Activated CD4-positive, alpha-beta T cell treated with anti-CD3 and anti-CD28 coated beads, Interleukin-2, Interleukin-6, amounts not matched to agents 100 ng/mL and 50 ng/mL, durations not matched to agents 16 hours and 8 hours (primary cell): Measurements from ENCODE around the gene GKN1.
"Not testable (repeated sequence)": the region's sequence is repeated elsewhere in the genome, so short reads cannot be mapped to it uniquely, and the experiment has no call there.

ENCODE experiments used
- DNase-seq: peaks from one replicate; pipeline ENCODE4 v3.0.0-alpha.2; 2020

Gene GKN1

DNA sequence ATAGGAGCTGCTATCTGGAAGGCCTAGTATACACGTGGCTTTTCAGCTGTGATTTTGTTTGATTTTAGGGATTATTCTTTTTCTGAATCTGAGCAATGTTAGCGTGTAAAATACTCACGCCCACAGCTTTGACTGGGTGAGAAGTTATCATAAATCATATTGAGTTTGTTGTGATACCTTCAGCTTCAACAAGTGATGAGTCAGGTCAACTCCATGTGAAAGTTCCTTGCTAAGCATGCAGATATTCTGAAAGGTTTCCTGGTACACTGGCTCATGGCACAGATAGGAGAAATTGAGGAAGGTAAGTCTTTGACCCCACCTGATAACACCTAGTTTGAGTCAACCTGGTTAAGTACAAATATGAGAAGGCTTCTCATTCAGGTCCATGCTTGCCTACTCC lies at the start of gene GKN1:
Gene GKN1, plus strand, starts transcription at position 386 of the 400 bp plus-strand sequence. CDS start 42 bp downstream, outside the sequence.
- DNase-seq = no peak

DNA sequence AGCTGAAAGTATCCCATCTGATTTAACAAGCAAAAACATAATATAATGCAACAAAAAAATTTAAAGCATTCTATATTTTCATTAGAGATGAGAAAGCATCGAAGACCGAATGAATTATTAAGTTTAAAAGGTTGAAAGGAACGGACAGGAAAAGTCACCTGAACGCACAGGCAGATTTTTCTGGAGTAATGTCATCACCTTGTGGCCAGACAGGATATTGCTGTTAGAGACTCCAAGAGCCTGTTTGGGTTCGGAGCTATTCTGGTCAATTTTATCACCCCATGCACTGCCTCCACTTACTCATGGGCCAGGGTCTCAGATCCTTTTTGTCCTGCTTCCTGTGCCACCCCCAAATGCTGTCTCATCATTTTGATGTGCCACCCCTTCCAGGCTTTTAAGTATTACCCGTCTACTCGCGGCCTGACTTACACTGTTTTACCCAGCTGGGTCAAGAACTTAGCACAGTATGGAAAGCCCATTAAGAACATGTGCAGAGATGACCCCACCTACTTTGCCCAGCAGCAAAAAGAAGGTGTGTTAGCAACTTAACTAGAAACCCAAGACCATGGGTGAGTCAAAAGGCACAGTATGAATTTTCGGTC lies 49.0 kb upstream of the GKN1 start:
- DNase-seq = peak; percentile 73

DNA sequence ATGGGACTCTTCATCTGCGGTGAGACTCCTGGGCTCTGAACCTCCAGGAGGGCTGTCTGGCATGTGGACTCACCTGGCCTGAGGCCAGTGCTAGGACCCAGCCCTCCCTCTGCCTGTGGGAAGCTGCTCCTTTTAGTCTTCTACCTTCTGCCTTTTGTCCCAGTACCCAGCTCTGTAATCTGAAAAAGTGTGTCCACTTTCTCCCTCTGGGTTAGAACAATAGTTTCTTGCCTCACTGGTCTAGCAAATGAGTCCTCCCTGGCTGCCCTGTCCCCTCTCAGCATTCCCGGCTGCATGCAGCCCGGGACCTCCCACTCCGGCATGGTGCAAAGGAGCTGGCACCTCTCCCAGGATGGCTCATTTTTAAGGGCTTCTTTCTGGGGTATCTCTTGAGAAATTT lies 47.6 kb upstream of the GKN1 start:
- no peak for DNase-seq

DNA sequence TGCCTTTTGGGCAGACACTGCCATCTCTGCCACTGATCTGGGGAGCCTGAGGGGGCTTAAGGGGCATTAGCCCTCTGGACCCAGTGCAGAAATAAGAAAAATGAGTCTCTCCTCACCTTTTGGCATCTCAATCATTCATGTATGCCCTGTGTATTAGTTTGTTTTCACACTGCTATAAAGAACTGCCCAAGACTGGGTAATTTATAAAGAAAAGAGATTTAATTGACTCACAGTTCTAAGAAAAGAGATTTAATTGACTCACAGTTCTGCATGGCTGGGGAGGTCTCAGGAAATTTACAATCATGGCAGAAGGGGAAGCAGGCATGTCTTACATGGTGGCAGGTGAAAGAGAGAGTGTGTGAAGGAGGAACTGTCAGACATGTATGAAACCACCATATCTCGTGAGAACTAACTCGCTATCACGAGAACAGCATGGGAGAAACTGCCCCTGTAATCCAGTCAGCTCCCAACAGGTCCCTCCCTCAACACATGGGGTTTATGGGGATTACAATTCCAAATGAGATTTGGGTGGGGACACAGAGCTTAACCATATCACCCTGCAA lies 43.2 kb upstream of the GKN1 start:
- no peak for DNase-seq

GRCh38 chr2:68931799-68932198 lies 42.6 kb upstream of the GKN1 start:
- DNase-seq = no peak

- DNase-seq = no peak
Measured at GRCh38 chr2:68932402-68932801, 42.0 kb upstream of the GKN1 start.

DNA sequence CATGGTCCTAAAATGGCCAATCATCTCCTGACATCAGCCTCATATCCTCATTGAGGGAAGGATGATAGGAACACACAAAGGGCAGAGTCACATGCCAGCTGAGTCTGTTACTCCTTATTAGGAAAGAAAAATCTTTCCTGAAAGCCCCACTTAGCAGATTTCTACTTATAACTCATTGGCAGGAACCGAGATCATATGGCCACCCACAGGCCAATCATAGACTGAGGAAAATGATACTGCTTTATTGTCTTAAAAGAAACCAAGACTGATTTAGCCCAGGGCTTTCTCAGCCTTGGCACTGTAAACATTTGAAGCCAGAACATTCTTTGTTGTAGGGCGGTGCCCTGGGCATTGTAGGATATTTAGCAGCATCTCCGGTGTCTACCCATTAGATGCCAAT lies 40.4 kb upstream of the GKN1 start:
- no peak for DNase-seq

- no peak for DNase-seq
Measured at GRCh38 chr2:68935471-68935870, 39.0 kb upstream of the GKN1 start.

- no peak for DNase-seq
Measured at GRCh38 chr2:68936427-68936826, 38.0 kb upstream of the GKN1 start.

DNA sequence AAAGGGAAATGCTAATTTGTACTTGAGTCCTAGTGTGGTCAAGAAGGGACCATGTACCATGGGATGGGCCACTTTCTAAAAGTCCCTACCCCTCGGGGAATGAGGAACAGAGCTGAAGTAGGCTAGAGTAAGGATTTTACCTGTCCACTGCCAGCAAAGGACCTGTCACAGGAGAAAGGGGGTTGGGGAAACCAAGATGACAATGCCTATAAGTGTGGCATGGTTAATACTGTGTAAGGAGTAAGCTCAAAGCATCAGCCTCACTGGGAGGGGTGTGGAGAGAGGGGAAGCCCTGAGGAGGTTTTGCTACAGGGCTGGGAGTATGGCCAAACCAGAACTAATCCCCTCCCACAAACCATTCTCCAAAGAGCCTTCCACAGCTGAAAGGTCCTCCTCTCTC lies 37.5 kb upstream of the GKN1 start:
- no peak for DNase-seq

DNA sequence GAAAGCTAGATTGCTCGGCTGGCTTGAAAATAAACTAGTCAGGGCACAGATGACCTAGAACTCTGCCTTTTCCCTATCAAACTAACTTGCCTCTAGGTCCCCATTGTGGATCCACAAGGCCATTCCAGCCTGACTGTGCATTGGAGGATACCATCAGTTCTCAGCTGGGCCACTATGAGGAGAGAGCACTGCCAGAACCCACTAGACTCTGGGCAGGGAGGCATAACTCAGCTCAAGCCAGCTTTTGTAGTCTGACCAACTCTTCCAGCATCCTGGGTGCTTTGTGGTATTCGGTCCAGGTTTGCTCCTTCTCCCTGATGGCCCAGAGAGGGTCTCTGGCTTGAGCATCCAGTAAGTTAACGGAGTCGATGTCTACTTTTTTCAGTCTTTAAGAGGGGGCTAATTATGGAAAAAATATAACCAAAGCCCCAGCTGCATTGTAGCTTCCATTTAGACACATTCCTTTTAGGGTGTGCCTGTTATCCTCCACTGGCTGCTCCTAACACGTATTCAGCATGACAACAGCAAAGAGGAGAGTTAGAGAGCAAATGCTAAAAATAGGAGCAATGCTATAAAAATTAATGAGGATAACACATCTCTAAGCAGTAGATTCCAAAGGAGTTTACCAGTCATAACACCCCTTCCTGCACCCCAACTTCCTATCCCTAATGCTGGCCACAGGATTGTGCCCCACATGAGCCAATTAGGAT lies 36.9 kb upstream of the GKN1 start:
- DNase-seq = no peak

- DNase-seq = no peak
Measured at GRCh38 chr2:68938938-68939337, 35.5 kb upstream of the GKN1 start.

- no peak for DNase-seq
Measured at GRCh38 chr2:68939962-68940361, 34.5 kb upstream of the GKN1 start.

DNA sequence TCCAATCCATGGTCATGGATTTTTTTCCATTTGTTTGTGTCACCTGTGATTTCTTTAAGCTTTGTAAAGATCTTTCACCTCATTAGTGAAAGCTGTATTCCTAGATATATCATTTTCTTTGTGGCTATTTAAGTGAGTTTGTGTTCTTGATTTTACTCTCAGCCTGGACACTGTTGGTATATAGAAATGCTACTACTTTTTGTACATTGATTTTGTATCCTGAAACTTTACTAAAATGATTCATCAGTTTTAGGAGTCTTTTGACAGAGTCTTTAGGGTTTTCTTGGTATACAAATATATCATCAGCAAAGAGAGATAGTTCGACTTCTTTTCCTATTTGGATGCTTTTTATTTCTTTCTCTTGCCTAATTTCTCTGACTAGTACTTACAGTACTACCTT lies 34.1 kb upstream of the GKN1 start:
- peak; percentile 20 for DNase-seq

DNA sequence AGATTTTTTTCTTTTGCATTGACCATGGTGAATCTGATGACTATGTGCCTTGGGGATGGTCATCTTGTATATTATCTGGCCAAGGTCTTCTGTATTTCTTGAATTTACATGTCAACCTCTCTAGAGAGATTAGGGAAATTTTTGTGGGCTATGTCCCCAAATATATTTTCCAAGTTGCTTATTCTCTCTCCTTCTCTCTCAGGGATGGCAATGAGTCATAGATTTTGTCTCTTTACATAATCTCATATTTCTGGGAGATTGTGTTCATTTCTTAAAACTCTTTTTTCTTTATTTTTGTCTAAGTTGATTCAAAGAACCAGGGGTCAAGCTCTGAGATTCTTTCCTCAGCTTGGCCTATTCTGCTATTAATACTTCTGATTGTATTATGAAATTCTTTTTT lies 31.6 kb upstream of the GKN1 start:
- no peak for DNase-seq

- DNase-seq = peak; percentile 69
Measured at GRCh38 chr2:68943581-68944568, 30.6 kb upstream of the GKN1 start.

GRCh38 chr2:68946117-68946516 lies 28.3 kb upstream of the GKN1 start:
- no peak for DNase-seq

GRCh38 chr2:68948710-68949109 lies 25.7 kb upstream of the GKN1 start:
- no peak for DNase-seq

GRCh38 chr2:68951899-68952298 lies 22.5 kb upstream of the GKN1 start:
- no peak for DNase-seq

DNA sequence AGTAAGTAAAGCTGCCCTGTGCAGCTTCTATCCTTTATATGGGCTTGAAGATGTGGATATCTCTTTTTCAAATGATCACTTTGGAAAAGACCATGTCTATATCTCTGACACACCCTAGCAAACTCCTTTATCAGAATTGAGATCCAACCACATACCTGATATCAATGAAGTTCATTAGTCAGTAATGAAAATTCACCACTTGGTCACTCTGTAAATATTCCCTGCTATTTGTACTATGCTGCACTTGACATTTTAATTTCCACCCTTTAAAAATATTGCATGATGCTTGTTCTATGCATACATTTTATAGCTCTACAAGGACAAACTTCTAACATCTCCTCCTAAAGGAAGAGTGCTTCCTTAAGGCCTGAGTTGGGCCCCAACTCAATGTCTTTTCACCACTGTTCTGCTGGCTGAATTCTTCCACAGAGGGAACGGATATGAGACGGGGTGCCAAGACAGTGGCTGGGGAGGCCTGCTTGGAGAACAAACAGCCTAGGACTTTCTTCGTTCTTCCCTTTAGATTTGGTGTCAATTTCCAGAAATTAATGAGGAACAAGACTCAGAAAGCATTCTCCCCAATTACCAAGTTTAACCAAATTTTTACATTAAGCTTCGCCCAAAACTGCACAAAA lies 21.4 kb upstream of the GKN1 start, which contains the start of gene GKN2:
Gene GKN2, minus strand, starts transcription at position 7 of the 635 bp plus-strand sequence. CDS start 32 bp downstream, outside the sequence.
- no peak for DNase-seq

DNA sequence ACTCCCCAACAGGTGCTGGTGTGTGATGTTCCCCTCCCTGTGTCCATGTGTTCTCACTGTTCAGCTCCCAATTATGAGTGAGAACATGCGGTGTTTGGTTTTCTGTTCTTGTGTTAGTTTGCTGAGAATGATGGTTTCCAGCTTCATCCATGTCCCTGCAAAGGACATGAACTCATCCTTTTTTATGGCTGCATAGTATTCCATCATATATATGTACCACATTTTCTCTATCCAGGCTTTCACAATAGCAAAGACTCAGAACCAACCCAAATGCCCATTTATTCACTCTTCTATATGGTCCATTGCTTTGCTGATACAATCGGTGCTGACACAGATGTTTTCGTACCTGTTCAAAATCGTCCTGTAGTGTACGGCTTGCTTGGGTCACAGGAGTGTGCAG lies 19.0 kb upstream of the GKN1 start:
- not testable (repeated sequence) for DNase-seq

- no peak for DNase-seq
Measured at GRCh38 chr2:68959001-68959400, 15.4 kb upstream of the GKN1 start.

GRCh38 chr2:68961380-68961779 lies 13.1 kb upstream of the GKN1 start:
- no peak for DNase-seq
